HG03571 (cell line): ENCODE data around the gene NABP2.
A peak's percentile ranks its signal among the peaks of the same experiment; 100 is the strongest.
"Not testable (repeated sequence)": the region's sequence is repeated elsewhere in the genome, so short reads cannot be mapped to it uniquely, and the experiment has no call there.

ENCODE experiments used
- ATAC-seq: cut with Tn5 transposase; IDR thresholded peaks from one replicate; pipeline ENCODE4 v1.9.1; 2021; ENCODE audit not compliant: unreplicated experiment

Gene NABP2

DNA sequence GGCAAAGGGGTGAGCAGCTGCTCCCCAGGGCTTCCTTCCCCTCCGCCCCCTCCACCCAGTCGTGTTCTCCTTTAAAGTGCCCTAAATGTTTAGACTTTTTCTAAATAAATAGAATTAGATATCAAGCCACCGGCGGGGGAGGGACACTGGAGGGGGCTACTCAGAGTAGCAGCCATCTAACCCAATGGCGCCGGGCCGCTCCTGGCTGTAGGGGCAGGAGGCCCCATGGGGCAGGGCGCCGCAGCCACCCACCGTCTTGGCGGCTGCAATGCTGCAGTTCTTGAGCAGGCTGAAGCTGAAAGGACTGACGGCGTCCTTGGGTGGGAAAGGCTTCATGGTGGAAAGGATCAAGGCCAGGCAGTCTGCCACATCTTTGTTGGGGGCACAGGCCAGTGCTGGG lies 18.8 kb downstream of the NABP2 start:
- ATAC-seq, result no peak

GRCh38 chr12:56243731-56244181 lies 19.6 kb downstream of the NABP2 start:
- no peak for ATAC-seq

DNA sequence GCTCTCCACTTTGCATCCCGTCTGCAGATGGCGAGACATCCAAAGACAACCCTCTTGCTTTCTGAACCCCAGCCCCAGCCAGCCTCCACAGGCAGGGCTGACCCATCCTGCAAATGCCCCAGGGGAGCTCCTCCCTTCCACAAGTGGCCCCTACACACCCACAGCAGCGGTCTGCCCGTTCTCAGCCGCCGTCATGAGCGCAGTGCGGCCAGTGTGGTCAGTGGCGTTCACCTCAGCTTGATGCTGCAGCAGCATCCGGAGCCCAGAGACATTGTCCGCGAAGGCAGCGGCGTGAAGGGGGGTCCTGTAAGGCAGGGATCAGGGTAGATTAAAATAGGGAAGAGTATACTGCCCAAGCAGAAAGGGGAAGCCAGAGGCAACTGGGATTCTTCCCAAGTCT lies 20.4 kb downstream of the NABP2 start:
- ATAC-seq, result no peak

DNA sequence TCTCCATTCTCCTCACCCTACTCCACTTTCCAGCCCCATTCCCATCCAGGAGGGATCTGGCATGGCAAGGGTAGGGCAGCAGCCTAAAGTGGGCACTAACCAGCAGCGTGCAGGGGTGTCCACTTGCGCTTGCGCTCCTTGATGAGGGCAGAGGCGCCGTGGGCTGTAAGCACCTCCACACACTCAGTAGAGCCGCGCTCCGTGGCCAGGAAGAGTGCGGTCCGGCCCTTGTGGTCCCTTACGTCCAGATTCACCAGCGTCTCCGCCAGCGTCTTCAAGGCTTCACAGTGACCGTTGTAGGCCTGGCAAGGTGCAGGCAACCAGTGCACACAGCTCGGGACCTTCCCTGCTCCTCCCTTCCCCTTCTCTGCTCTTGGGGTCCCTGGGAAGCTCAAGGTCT lies 23.8 kb downstream of the NABP2 start:
- no peak for ATAC-seq

- no peak for ATAC-seq
These were observed 24.6 kb downstream of the NABP2 start for GRCh38 chr12:56248711-56249110.

GRCh38 chr12:56252649-56253048 lies 28.5 kb downstream of the NABP2 start:
- no peak for ATAC-seq

DNA sequence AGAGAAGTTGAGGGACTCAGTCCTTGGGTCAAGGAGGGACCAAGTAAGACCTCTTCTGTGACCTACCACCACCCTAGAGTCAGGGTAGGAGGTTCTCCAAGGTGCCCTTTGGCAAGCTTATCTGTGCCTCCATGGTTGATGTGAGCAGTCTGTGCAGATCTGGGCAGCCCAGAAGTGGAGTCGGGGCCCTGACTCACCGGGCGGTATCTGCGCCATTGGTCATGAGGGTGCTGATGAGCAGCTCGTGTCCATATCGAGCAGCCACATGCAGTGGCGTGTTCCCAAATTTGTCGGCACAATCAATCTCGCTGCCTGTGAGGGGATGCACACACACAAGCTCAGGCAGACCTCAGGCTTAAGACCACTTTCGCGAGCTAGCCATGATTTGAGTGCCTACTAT lies 28.9 kb downstream of the NABP2 start:
- ATAC-seq, result no peak

DNA sequence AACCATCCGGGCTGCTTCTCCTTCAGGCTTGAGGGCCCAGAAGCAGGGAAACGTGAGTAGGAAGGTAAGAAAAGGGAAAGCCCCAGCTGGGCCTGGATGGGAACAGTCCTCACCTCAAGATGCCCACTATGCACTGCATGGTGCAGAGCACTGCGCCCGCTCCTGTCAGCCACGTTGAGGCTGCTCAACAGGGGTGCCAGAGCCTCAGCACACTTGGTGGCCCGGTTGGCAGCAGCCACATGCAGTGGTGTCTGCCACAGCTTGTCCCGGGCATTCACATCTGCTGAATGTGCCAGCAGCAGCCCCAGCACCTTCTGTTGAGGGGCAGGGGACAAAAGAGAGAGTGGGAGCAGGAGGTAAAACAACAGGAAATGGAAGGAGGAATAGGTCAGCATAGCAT lies 31.5 kb downstream of the NABP2 start:
- no peak for ATAC-seq

- ATAC-seq, result no peak
These were observed 32.3 kb downstream of the NABP2 start for GRCh38 chr12:56256326-56256960.

- ATAC-seq, result no peak
These were observed 32.9 kb downstream of the NABP2 start for GRCh38 chr12:56257071-56257470.

DNA sequence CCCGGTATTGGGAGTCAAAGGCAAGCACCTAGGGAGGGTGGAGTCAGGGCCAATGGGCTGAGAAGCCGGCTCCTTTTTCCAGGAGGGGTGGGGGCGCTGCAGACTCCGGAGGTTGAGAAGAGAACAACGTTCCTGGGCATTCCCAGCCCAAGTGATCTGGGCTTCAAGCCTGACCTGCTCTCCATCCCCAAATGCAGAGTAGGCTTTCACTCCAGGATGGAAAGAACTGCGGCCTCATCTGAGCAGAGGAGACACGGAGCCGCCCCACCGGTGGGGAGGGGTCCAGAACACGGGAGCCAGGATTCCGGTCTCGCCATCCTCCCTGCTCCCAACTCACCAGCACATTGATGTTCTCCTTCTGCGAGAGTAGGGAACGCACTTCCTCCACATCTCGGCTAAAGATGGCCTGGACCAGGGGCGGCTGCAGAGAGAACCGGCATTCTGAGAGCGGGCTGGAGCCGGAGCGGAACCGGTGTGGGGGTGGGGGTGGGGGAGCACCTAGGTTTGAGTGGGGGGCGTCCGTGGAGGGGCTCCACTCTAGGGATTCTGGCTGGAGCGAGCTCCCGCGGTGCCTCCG lies 33.4 kb downstream of the NABP2 start:
- ATAC-seq, result no peak

- ATAC-seq, result peak; percentile 81
These were observed 34.1 kb downstream of the NABP2 start, which contains the start of gene ANKRD52 for GRCh38 chr12:56258068-56258819. TSS of gene ANKRD52 (minus strand) at chr12:56258384. CDS start at chr12:56258269, 115 bp downstream.

DNA sequence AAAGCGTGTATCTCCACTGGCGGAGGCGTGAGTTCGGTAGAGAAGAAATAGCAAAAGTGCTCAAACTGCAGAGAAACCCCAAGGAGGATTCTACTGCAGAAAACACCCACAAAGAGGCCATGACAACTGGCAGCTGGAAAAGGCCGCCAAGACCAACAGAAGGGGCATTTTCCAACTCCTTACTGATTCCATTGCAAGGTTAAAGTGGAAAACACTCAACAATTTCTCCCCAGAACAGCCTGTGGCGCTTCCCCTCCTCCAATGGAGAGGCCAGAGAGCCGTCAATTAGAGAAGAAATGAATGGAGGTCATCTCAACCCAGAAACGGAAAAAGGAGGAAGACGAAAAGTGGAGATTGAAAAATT lies 34.7 kb downstream of the NABP2 start:
- ATAC-seq, result no peak

DNA sequence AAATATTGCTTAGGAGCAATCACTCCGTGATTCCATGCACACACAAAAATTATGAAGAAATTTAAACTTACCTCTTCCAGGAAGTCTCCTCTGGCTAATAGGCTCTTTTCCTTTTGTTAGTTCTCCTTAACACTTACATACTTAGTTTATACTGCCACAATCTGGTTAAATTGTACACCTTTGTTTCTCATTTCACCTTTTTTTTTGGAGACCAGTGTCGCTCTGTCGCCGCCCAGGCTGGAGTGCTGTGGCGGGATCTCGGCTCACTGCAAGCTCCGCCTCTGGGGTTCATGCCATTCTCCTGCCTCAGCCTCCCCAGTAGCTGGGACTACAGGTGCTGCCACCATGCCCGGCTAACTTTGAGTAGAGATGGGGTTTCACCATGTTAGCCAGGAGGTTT lies 36.2 kb downstream of the NABP2 start:
- no peak for ATAC-seq

- ATAC-seq, result no peak
These were observed 36.8 kb downstream of the NABP2 start for GRCh38 chr12:56260921-56261320.

DNA sequence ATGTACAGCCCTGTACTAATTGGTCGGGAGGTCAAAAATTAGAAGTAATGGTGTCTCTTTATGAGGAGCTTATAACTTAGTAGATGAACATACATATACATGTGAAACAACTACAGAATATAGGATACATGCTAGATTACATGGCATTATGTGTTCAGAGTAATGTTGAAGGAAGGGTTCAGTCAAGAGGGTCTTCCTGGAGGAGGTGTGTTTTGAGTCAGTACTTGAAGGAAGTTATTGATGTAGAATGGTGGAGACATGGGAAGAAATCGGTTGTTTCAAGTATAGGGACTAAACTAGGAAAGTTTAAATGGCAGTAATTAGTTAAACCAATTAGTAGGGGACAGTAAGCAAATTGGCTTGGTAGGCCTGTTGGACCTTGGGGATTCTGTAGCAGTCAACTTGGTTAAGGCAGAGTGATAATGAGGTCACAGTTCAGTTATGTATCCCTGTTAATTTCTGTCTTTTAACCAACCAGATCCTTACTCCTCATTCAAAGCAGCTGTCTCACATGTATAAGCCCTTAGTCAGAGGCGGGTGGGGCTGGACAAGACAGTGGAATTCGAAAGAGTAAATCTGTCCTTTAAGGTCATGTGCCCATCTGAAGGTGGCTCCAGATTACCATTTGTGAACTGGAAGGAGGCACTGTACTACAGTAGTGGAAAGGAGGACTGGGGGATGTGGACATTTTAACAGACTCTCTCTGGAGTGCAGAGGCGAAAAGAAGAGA lies 37.5 kb downstream of the NABP2 start:
- no peak for ATAC-seq

DNA sequence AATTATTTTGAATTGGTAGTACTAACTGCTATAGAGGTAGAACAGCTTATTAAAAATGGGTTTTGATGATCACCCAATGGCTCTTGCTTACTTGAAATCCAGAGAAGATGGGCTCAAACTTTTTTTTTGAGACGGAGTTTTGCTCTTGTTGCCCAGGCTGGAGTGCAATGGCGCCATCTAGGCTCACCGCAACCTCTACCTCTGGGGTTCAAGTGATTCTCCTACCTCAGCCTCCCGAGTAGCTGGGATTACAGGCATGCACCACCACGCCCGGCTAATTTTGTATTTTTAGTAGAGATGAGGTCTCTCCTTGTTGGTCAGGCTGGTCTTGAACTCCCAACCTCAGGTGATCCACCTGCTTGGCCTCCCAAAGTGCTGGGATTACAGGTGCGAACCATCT lies 38.8 kb downstream of the NABP2 start:
- ATAC-seq, result not testable (repeated sequence)

GRCh38 chr12:56266068-56266692 lies 42.0 kb downstream of the NABP2 start:
- not testable (repeated sequence) for ATAC-seq

DNA sequence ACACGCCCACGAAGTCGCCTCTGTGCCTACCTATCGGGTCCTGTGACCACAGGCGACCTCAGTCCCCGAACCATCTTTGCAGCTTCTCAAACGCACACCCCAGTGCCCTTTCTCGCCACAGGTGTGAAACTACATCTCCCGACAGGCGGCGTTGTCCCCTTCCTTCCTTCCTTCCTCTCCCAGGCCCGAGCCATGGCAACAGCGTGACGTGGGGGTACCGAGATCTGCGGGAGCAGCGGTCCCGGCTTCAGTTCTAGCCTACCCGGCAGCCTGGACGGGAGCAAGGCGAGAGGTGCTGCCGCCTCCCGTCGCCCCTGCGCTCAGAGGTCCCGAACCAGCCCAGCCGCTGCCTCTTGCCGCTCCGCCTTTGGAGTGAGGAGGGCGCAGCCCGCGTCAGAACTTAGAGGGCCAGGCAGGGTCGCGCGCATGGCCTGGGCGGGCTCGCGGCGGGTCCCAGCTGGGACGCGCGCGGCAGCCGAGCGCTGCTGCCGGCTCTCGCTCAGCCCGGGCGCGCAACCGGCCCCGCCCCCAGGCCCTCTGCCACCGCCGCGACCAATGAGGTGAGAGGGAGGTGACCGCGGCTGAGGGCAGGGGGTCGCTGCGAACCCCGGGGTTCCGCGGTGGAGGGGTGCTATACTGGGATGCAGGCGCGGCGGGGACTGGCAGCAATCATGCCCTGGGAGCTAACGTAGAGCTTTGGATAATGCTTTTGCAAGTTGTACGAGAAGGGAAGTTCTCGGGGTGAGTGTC lies 42.7 kb downstream of the NABP2 start, which contains the start of gene COQ10A:
Gene COQ10A, plus strand, starts transcription at position 250 of the 750 bp plus-strand sequence. Its CDS starts 177 bp downstream, at position 427.
- ATAC-seq, result peak; percentile 91

- peak; percentile 11 for ATAC-seq
These were observed 43.4 kb downstream of the NABP2 start for GRCh38 chr12:56267443-56268071.
